Breast epithelium (tissue), 3 donors: ENCODE data around the gene OR56B4.

Experiments
- POLR2A ChIP-seq: fragments of 450-650 bp; IDR thresholded peaks from one replicate; pipeline ENCODE4 v1.6.1; 2016; ENCODE audit warnings: antibody characterized with exemption, mild to moderate bottlenecking, moderate library complexity
- POLR2AphosphoS5 ChIP-seq, 3 donors: sonication (generic); formaldehyde crosslinking; IDR thresholded peaks; one replicate each; pipeline ENCODE4 v1.6.1; 2017; ENCODE audit warnings: antibody characterized with exemption in 3 of 3
- TF ChIP-seq, protein P1 (sequence below), 3 donors: fragments of 450-650 bp; IDR thresholded peaks; one replicate each; pipeline ENCODE4 v1.5.1; 2016 to 2017; ENCODE audit warnings: antibody characterized with exemption in 3 of 3, mild to moderate bottlenecking in 3 of 3, moderate library complexity in 3 of 3

DNA sequence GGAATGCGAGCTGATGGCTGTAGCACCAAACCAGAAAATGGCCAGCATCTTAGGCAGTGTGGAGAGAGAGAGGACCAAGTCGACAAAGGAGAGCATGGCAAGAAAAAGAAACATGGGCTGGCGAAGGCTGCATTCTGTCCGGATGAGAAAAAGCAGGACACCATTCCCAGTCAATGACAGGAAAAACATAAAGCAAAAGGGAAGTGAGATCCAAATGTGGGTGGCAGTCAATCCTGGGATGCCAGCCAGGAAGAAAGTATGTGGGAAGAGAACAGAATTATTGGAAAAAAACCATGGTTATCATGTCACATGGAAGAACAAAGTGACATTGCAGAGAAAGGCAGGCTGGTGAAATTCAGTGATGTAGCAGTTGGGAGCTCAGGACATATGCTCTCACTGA lies 40.0 kb upstream of the OR56B4 start:
- TF ChIP-seq, protein P1, sequence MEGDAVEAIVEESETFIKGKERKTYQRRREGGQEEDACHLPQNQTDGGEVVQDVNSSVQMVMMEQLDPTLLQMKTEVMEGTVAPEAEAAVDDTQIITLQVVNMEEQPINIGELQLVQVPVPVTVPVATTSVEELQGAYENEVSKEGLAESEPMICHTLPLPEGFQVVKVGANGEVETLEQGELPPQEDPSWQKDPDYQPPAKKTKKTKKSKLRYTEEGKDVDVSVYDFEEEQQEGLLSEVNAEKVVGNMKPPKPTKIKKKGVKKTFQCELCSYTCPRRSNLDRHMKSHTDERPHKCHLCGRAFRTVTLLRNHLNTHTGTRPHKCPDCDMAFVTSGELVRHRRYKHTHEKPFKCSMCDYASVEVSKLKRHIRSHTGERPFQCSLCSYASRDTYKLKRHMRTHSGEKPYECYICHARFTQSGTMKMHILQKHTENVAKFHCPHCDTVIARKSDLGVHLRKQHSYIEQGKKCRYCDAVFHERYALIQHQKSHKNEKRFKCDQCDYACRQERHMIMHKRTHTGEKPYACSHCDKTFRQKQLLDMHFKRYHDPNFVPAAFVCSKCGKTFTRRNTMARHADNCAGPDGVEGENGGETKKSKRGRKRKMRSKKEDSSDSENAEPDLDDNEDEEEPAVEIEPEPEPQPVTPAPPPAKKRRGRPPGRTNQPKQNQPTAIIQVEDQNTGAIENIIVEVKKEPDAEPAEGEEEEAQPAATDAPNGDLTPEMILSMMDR (IDR thresholded peaks at IDR 0.05), result no peak
- no peak for TF ChIP-seq POLR2AphosphoS5 (IDR thresholded peaks at IDR 0.05)
- no peak for TF ChIP-seq POLR2A
